Neutrophil (primary cell): ENCODE data around the gene SLC25A12.

Experiments used
- H3K27ac ChIP-seq: fragments of 200-600 bp; sonication (generic); 2 replicates; pipeline ENCODE4 v1.5.1; 2016; ENCODE audit warnings: mild to moderate bottlenecking, moderate library complexity
- H3K27me3 ChIP-seq: fragments of 200-600 bp; sonication (generic); 2 replicates; pipeline ENCODE4 v1.6.0; 2016; ENCODE audit warnings: mild to moderate bottlenecking
- H3K36me3 ChIP-seq: fragments of 200-600 bp; sonication (generic); 2 replicates; pipeline ENCODE4 v1.5.1; 2017
- H3K4me1 ChIP-seq, 2 experiments: fragments of 200-600 bp in 1 of 2; sonication (generic) in 1 of 2; 1 replicate in 1 of 2; 2 replicates in 1 of 2; pipeline versions ENCODE4 v1.5.1 to v1.6.1; 2013 to 2016; ENCODE audit warnings: low read depth in 1 of 2, low read length in 1 of 2, mild to moderate bottlenecking in 1 of 2, moderate library complexity in 1 of 2; ENCODE audit not compliant: control insufficient read depth in 1 of 2, insufficient read depth in 1 of 2
- H3K4me3 ChIP-seq, 2 experiments: fragments of 200-600 bp in 1 of 2; sonication (generic) in 1 of 2; 1 replicate in 1 of 2; 2 replicates in 1 of 2; pipeline ENCODE4 v1.5.1; 2013 to 2016; ENCODE audit warnings: low read depth in 1 of 2, low read length in 1 of 2, mild to moderate bottlenecking in 1 of 2, moderate library complexity in 1 of 2
- H3K9me3 ChIP-seq: fragments of 200-600 bp; sonication (generic); 2 replicates; pipeline ENCODE4 v1.5.1; 2016
- CTCF ChIP-seq: fragments of 200-600 bp; sonication (generic); IDR thresholded peaks from 2 replicates; pipeline ENCODE4 v1.5.1; 2016; ENCODE audit warnings: antibody characterized with exemption

The SLC25A12 gene

DNA sequence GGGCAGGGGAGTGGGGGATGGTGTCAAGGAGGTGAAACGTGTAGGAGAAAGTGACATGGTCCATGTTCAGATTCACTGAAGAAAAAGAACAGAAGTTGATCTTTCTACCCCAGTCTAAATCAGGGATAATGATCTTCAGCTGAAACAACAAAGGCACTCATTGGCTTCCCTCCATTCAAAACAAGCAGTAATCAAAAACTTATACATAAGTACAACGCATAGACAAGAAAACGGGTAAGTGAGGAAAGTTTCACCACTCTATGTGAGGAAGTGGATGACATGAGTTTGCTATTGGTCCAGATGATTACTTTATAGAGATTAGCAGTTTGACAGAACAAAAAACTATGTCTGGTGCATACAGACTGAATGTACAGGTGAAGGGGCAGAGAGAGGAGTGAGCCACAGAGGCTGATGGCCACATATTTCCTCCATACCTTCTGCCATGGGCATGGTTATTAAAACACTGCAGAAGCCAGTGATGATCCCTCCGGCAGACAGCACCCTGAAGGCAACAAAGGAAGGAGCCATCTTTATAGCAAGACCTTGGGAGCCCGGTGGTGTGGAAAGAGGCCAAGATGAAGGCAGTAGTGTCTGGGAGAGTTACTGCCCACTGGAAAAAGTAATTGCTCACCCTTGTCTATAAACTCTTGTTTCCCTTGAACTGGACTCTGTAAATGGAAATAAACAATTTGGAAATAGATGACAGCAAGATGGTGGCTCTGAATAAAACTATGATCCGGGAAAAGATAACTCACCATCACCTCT, 57.7 kb downstream of the SLC25A12 start:
- no peak overlapping the region for H3K27ac ChIP-seq
- no peaks in the 10 kb centered on the region for H3K9me3 ChIP-seq
- no peak for TF ChIP-seq CTCF
- H3K36me3 ChIP-seq: peaks cover 39% of the 10 kb centered on the region
- H3K4me3 ChIP-seq: no peak overlapping the region
- H3K27me3 ChIP-seq: no peaks in the 10 kb centered on the region
- no peaks in the 10 kb centered on the region for H3K4me1 ChIP-seq

DNA sequence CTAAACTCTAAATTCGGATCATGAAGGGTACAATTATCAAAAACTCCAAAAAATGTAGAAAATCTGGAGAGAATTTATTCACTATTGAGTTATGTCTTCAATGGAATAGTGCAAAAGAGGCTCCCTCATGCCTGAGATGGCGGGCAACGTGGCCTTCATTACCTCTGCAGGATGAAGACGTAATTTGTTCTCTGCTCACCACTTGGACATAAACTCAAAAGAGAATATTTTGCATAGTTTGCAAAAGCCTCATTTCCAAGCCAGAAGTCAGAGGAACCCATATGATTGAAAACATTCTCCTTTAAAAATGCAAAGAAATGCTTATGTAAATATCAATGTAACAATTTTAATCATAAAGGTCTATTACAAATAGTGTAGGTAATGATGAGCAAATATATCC, 58.7 kb downstream of the SLC25A12 start:
- no peak for TF ChIP-seq CTCF
- Histone ChIP-seq H3K36me3 (peaks cover 41% of the 10 kb centered on the region), H3K4me3 (no peak overlapping the region), H3K9me3 (no peaks in the 10 kb centered on the region), H3K27me3 (no peaks in the 10 kb centered on the region), H3K4me1 (no peaks in the 10 kb centered on the region), H3K27ac (no peak overlapping the region)

GRCh38 chr2:171834286-171834685, 59.8 kb downstream of the SLC25A12 start:
- no peaks in the 10 kb centered on the region for H3K9me3 ChIP-seq
- no peaks in the 10 kb centered on the region for H3K27me3 ChIP-seq
- no peak overlapping the region for H3K4me3 ChIP-seq
- no peak for TF ChIP-seq CTCF
- H3K27ac ChIP-seq: no peak overlapping the region
- H3K36me3 ChIP-seq: peaks cover 41% of the 10 kb centered on the region
- H3K4me1 ChIP-seq: no peaks in the 10 kb centered on the region

DNA sequence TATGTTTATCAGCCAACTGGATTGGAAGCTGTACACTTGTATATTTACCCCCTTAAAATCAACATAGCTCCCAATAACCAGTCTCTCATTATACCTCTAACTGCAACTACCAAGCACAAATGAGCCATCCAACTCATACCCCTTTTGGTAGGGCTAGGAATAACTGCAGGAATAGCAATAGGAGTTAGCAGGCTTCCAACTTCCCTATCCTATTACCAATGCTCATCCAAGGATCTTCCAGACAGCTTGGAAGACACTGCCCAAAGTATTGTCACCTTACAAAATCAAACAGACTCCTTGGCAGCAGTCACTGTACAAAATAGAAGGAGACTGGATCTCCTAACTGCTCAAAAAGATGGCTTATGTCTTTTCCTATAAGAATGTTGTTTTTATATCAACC, 61.6 kb downstream of the SLC25A12 start:
- Histone ChIP-seq H3K27me3 (no peaks in the 10 kb centered on the region), H3K4me1 (no peaks in the 10 kb centered on the region), H3K4me3 (no peak overlapping the region), H3K9me3 (no peaks in the 10 kb centered on the region), H3K36me3 (peaks cover 41% of the 10 kb centered on the region), H3K27ac (no peak overlapping the region)
- TF ChIP-seq CTCF: no peak

GRCh38 chr2:171830039-171830438, 64.0 kb downstream of the SLC25A12 start:
- H3K27ac ChIP-seq: no peak overlapping the region
- no peaks in the 10 kb centered on the region for H3K4me1 ChIP-seq
- H3K4me3 ChIP-seq: no peak overlapping the region
- peaks cover 29% of the 10 kb centered on the region for H3K36me3 ChIP-seq
- H3K9me3 ChIP-seq: no peaks in the 10 kb centered on the region
- TF ChIP-seq CTCF: no peak
- no peaks in the 10 kb centered on the region for H3K27me3 ChIP-seq
